HEK293 (cell line): Measurements from ENCODE around the gene KCNMB2.
"Not testable (repeated sequence)": the region's sequence is repeated elsewhere in the genome, so short reads cannot be mapped to it uniquely, and the experiment has no call there.

Experiments used
- CTCF ChIA-PET: fragments of 350-600 bp; formaldehyde crosslinking; extraction: SDS; loops from one replicate; lab custom pipeline; 2021; ENCODE audit warnings: antibody characterized with exemption; lab: Yijun Ruan, JAX
- POLR2A ChIA-PET: fragments of 300-600 bp; formaldehyde crosslinking; extraction: SDS; loops from one replicate; lab custom pipeline; 2020; ENCODE audit warnings: antibody characterized with exemption, inconsistent platforms; lab: Yijun Ruan, JAX
- H3K27ac ChIP-seq: fragments of 200-500 bp; sonication (Bioruptor generic); 2 replicates; pipeline ENCODE4 v1.5.1; 2014; ENCODE audit warnings: low read depth, low read length, control low read depth, inconsistent platforms; ENCODE audit errors: extremely low read depth
- H3K36me3 ChIP-seq, 2 experiments: fragments of 200-500 bp in 1 of 2; sonication (Bioruptor generic) in 1 of 2; 1 replicate in 1 of 2; 2 replicates in 1 of 2; pipeline ENCODE4 v1.5.1; 2014 to 2017; ENCODE audit warnings: inconsistent platforms in 2 of 2, low read length in 2 of 2; ENCODE audit not compliant: control insufficient read depth in 2 of 2, insufficient read depth in 1 of 2
- H3K4me1 ChIP-seq: fragments of 200-500 bp; sonication (Bioruptor generic); 2 replicates; pipeline ENCODE4 v1.5.1; 2014; ENCODE audit warnings: mild to moderate bottlenecking, low read length, inconsistent platforms; ENCODE audit not compliant: control insufficient read depth, insufficient read depth
- H3K4me3 ChIP-seq: 2 replicates; pipeline ENCODE4 v1.5.1; 2011; ENCODE audit warnings: low read depth, mild to moderate bottlenecking, control low read depth, low read length, moderate library complexity
- H3K9me3 ChIP-seq: fragments of 200-500 bp; sonication (Bioruptor generic); 2 replicates; pipeline ENCODE4 v1.5.1; 2014; ENCODE audit warnings: low read depth, low read length, inconsistent platforms; ENCODE audit not compliant: control insufficient read depth, insufficient read depth
- KLF8 ChIP-seq: fragments of 450-650 bp; formaldehyde crosslinking; IDR thresholded peaks from 2 replicates; pipeline ENCODE4 v1.5.1; 2016; ENCODE audit warnings: missing biosample characterization, missing genetic modification characterization
- KLF9 ChIP-seq: fragments of 450-650 bp; formaldehyde crosslinking; IDR thresholded peaks from 2 replicates; pipeline ENCODE4 v1.5.1; 2016; ENCODE audit warnings: missing biosample characterization, missing genetic modification characterization, low read depth
- PRDM1 ChIP-seq: fragments of 450-650 bp; formaldehyde crosslinking; IDR thresholded peaks from 2 replicates; pipeline ENCODE4; 2016; ENCODE audit warnings: missing biosample characterization, missing genetic modification characterization
- SALL2 ChIP-seq: fragments of 450-650 bp; formaldehyde crosslinking; IDR thresholded peaks from 2 replicates; pipeline ENCODE4 v1.5.0; 2017; ENCODE audit warnings: missing biosample characterization, mild to moderate bottlenecking, missing genetic modification characterization, borderline replicate concordance
- TRIM28 ChIP-seq: IDR thresholded peaks from 2 replicates; pipeline ENCODE4 v1.6.1; 2011; ENCODE audit warnings: low read length, control low read depth, borderline replicate concordance
- ZBTB21 ChIP-seq: fragments of 450-650 bp; formaldehyde crosslinking; IDR thresholded peaks from 2 replicates; pipeline ENCODE4 v1.5.1; 2017; ENCODE audit warnings: missing biosample characterization, missing genetic modification characterization
- ZFHX2 ChIP-seq: fragments of 450-650 bp; formaldehyde crosslinking; conservative IDR thresholded peaks from 2 replicates; pipeline ENCODE4 v1.5.1; 2016; ENCODE audit warnings: missing biosample characterization, missing genetic modification characterization
- ZFP41 ChIP-seq: fragments of 450-650 bp; formaldehyde crosslinking; IDR thresholded peaks from 2 replicates; pipeline ENCODE4 v1.5.1; 2016; ENCODE audit warnings: missing biosample characterization, missing genetic modification characterization, borderline replicate concordance
- ZNF121 ChIP-seq: fragments of 450-650 bp; formaldehyde crosslinking; IDR thresholded peaks from 2 replicates; pipeline ENCODE4 v1.5.1; 2016; ENCODE audit warnings: missing biosample characterization, missing genetic modification characterization
- ZNF239 ChIP-seq: fragments of 450-650 bp; formaldehyde crosslinking; IDR thresholded peaks from 2 replicates; pipeline ENCODE4 v1.5.1; 2016; ENCODE audit warnings: missing biosample characterization, missing genetic modification characterization
- ZNF24 ChIP-seq: fragments of 450-650 bp; formaldehyde crosslinking; IDR thresholded peaks from 2 replicates; pipeline ENCODE4 v1.5.1; 2016; ENCODE audit warnings: missing biosample characterization, missing genetic modification characterization
- ZNF248 ChIP-seq: fragments of 450-650 bp; formaldehyde crosslinking; IDR thresholded peaks from 2 replicates; pipeline ENCODE4 v1.5.1; 2017; ENCODE audit warnings: missing biosample characterization, missing genetic modification characterization
- ZNF274 ChIP-seq, 2 experiments: fragments of 200-500 bp in 1 of 2; fragments of 450-650 bp in 1 of 2; sonication (Bioruptor generic) in 1 of 2; formaldehyde crosslinking in 1 of 2; IDR thresholded peaks; 2 replicates each; pipeline versions ENCODE4 v1.5.1 to v1.6.1; 2014 to 2016; ENCODE audit warnings: borderline replicate concordance in 1 of 2, inconsistent platforms in 1 of 2, low read length in 1 of 2, missing biosample characterization in 1 of 2, missing genetic modification characterization in 1 of 2
- ZNF391 ChIP-seq: fragments of 450-650 bp; formaldehyde crosslinking; IDR thresholded peaks from 2 replicates; pipeline ENCODE4 v1.5.1; 2016; ENCODE audit warnings: low read depth, missing biosample characterization, missing genetic modification characterization, borderline replicate concordance
- ZNF596 ChIP-seq: fragments of 450-650 bp; IDR thresholded peaks from 2 replicates; pipeline ENCODE4 v1.5.0; 2018; ENCODE audit warnings: missing biosample characterization, mild to moderate bottlenecking, missing genetic modification characterization, moderate library complexity
- ZNF654 ChIP-seq: fragments of 450-650 bp; formaldehyde crosslinking; IDR thresholded peaks from 2 replicates; pipeline ENCODE4 v1.5.1; 2016; ENCODE audit warnings: low read depth, missing biosample characterization, missing genetic modification characterization
- ZNF707 ChIP-seq: fragments of 450-650 bp; formaldehyde crosslinking; IDR thresholded peaks from 2 replicates; pipeline ENCODE4 v1.5.1; 2016; ENCODE audit warnings: missing biosample characterization, missing genetic modification characterization
- ZNF792 ChIP-seq: fragments of 450-650 bp; formaldehyde crosslinking; IDR thresholded peaks from 2 replicates; pipeline ENCODE4 v1.5.1; 2016; ENCODE audit warnings: missing biosample characterization, missing genetic modification characterization
- ZSCAN30 ChIP-seq: fragments of 450-650 bp; IDR thresholded peaks from 2 replicates; pipeline ENCODE4 v1.5.1; 2018; ENCODE audit warnings: missing biosample characterization, mild to moderate bottlenecking, missing genetic modification characterization, moderate library complexity
- TF ChIP-seq, protein P1 (sequence below): fragments of 450-650 bp; formaldehyde crosslinking; IDR thresholded peaks from 2 replicates; pipeline ENCODE4 v1.5.1; 2016; ENCODE audit warnings: missing biosample characterization, missing genetic modification characterization

Gene KCNMB2

GRCh38 chr3:178546079-178546478, 9.8 kb downstream of the KCNMB2 start:
- ChIA-PET POLR2A (no interaction called here), CTCF (interaction anchor here (0.6 kb wide), 1 partner anchor 397 kb away, joined by 3 read pairs; no protein-coding TSS in a partner anchor)
- TF ChIP-seq ZNF248 (tag by site-specific recombination) (no peak), ZNF239 (tag by site-specific recombination) (no peak), ZSCAN30 (tag by site-specific recombination) (no peak), PRDM1 (tag by site-specific recombination) (no peak), ZBTB21 (tag by site-specific recombination) (no peak), KLF9 (tag by site-specific recombination) (no peak), ZFP41 (no peak), KLF8 (tag by site-specific recombination) (no peak), ZNF24 (no peak), ZNF596 (tag by site-specific recombination) (no peak), ZNF792 (tag by site-specific recombination) (no peak), ZNF707 (no peak), ZNF121 (tag by site-specific recombination) (no peak), SALL2 (no peak), ZNF391 (tag by site-specific recombination) (no peak)
- TF ChIP-seq, protein P1, sequence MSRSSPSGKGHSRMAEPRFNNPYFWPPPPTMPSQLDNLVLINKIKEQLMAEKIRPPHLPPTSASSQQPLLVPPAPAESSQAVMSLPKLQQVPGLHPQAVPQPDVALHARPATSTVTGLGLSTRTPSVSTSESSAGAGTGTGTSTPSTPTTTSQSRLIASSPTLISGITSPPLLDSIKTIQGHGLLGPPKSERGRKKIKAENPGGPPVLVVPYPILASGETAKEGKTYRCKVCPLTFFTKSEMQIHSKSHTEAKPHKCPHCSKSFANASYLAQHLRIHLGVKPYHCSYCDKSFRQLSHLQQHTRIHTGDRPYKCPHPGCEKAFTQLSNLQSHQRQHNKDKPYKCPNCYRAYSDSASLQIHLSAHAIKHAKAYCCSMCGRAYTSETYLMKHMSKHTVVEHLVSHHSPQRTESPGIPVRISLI: no peak
- H3K4me3 ChIP-seq: no peak overlapping the region
- no peak overlapping the region for H3K27ac ChIP-seq
- no peaks in the 10 kb centered on the region for H3K4me1 ChIP-seq
- no peaks in the 10 kb centered on the region for H3K36me3 ChIP-seq
- H3K9me3 ChIP-seq: no peaks in the 10 kb centered on the region

GRCh38 chr3:178549426-178549825, 13.2 kb downstream of the KCNMB2 start:
- H3K9me3 ChIP-seq, CTCF ChIA-PET, H3K4me1 ChIP-seq, H3K36me3 ChIP-seq, POLR2A ChIA-PET, H3K27ac ChIP-seq, H3K4me3 ChIP-seq: not testable (repeated sequence)

- Histone ChIP-seq H3K4me3 (no peak overlapping the region), H3K9me3 (no peaks in the 10 kb centered on the region), H3K27ac (no peak overlapping the region)
- TF ChIP-seq ZNF654 (no peak), ZFHX2 (tag by site-specific recombination) (peak; percentile 60; the same call in 1 of the 2 replicates)
- TF ChIP-seq, all 188 proteins: peak for 1
- ChIA-PET CTCF (no interaction called here), POLR2A (no interaction called here)
- Histone ChIP-seq H3K4me1 (no peaks in the 10 kb centered on the region), H3K36me3 (no peaks in the 10 kb centered on the region)
Measured at GRCh38 chr3:178551916-178552321, 15.7 kb downstream of the KCNMB2 start.

DNA sequence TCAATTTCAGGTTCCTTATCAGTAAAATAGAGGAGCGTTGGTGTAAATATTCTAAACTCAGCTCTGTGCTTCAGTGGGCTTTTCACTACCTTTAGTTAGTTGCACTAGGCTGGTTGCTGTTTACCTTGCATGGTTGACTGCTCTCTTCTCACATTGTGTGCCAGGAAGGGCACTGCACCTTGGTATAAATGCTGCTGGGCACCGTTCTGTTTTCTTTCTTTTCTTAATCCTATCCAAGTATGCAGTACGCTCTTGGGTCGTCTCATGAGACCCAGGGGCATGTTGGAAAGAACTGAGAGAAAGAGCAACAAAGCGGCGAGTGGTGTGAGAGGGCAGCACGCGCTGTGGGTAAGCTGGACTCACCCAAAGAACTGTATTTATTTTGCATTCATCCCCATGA, 22.4 kb downstream of the KCNMB2 start:
- POLR2A ChIA-PET: no interaction called here
- H3K4me3 ChIP-seq: no peak overlapping the region
- CTCF ChIA-PET: no interaction called here
- no peaks in the 10 kb centered on the region for H3K9me3 ChIP-seq
- H3K27ac ChIP-seq: no peak overlapping the region
- no peak for TF ChIP-seq TRIM28
- no peak for TF ChIP-seq ZNF274 (IDR thresholded peaks at IDR 0.05; ENCODE audit: low read length)
- no peak for TF ChIP-seq ZNF274 (tag by site-specific recombination; IDR thresholded peaks at IDR 0.05; ENCODE audit: borderline replicate concordance)
- TF ChIP-seq ZBTB21 (tag by site-specific recombination): no peak
- TF ChIP-seq, all 188 proteins: peak for 0
- no peaks in the 10 kb centered on the region for H3K4me1 ChIP-seq
- no peaks in the 10 kb centered on the region for H3K36me3 ChIP-seq
